T-helper 1 cell (primary cell): Measurements from ENCODE around the gene PLK4.
"Not testable (repeated sequence)": the region's sequence is repeated elsewhere in the genome, so short reads cannot be mapped to it uniquely, and the experiment has no call there.

ENCODE experiments used
- DNase-seq, 5 donors: peaks; one replicate each; pipeline ENCODE4 v3.0.0-alpha.2; 2012 to 2020

Gene PLK4

GRCh38 chr4:127916512-127916911 is 35.8 kb downstream of the PLK4 start:
- DNase-seq = no peak

DNA sequence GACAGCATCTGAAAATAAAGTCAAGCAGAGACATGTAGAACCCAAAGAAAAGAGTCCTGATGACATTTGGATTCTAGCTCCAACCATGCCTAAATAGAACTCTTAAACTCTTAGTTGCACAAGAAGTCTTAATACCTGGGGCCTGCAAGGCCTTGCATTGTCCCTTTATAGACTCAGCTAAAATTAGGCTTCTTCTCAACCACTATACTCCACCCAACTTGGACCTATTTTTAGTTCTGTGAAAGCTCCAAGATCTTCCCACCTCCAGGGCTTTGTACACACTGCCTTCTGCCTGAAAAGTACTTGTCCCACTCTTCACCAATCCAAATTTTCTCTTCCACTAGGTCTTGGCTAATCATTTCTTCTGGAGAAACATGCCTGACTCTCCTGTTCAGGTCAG is 36.5 kb downstream of the PLK4 start:
- DNase-seq = no peak

- no peak for DNase-seq
Observed at GRCh38 chr4:127920521-127920920, 39.8 kb downstream of the PLK4 start.

GRCh38 chr4:127922226-127922625 is 41.5 kb downstream of the PLK4 start:
- DNase-seq = no peak

DNA sequence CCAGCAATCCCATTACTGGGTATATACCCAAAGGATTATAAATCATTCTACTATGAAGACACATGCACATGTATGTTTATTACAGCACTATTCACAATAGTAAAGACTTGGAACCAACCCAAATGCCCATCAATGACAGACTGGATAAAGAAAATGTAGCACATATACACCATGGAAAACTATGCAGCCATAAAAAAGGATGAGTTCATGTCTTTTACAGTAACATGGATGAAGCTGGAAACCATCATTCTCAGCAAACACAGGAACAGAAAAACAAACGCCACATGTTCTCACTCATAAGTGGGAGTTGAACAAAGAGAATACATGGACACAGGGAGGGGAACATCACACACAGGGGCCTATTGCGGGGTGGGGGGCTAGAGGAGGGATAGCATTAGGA is 45.0 kb downstream of the PLK4 start:
- not testable (repeated sequence) for DNase-seq

DNA sequence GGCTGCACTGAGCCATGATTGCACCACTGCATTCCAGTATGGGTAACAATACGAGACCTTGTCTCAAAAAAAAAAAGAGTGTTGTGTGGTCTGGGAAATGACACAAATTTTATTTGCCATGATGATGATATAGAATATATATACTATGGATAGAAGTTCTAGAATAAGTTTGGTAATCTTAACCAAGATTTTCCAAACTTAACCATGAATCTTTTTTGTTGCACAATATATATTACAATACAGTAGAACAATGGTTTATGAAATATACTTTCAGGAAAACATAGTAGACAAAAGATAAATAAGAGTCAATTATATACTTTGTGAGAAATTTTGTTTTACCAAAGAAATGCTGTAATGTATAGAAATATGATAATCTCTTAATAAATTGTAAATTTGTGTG is 49.5 kb downstream of the PLK4 start:
- no peak for DNase-seq

DNA sequence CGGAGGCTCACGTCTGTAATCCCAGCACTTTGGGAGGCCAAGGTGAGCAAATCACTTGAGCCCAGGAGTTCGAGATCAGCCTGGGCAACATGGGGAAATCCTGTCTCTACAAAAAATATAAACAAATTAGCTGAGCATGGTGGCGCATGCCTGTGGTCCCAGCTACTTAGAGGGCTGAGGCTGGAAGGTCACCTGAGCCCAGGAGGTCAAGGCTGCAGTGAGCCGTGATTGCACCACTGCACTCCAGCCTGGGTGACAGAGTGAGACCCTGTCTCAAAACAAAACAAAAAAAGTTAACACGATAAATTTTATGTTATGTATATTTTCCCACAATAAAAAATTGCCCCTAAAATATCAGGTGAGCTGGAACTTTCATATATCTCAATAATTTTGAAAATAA is 51.1 kb downstream of the PLK4 start:
- DNase-seq = not testable (repeated sequence)

DNA sequence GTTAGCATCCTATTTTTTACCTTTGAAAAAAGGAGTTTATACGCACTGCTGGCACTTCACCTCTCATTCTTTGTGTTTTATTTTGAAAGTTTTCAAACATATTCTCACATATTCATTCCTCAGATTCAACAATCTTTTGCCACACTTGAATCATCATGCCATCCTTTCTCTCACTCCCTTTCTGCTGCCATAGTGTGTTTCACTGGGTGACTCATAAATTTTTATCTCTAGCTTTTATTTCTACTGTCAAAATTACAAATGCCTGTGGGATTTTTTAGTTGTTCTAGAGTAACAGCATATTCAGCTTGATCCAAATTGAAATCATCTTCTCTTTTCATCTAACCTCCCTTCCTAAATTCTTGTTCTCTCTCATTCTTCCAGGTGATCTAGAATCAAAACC is 56.3 kb downstream of the PLK4 start:
- no peak for DNase-seq
